H9 (cell line): ENCODE measurements around the gene CA5A. TPM values are rescaled to one million over a fixed set of nuclear protein-coding genes. Genes with fewer than 3 reads are reported as not detected.
"Not testable (repeated sequence)": the region's sequence is repeated elsewhere in the genome, so short reads cannot be mapped to it uniquely, and the experiment has no call there.

Source experiments
- DNase-seq: peaks from one replicate; pipeline ENCODE4 v3.0.0-alpha.2; 2017
- H2AFZ ChIP-seq: one replicate; pipeline ENCODE4 v1.6.1; 2013; ENCODE audit warnings: mild to moderate bottlenecking, low read length, control low read depth, moderate library complexity
- H2AK5ac ChIP-seq: 2 replicates; pipeline ENCODE4 v1.6.1; 2013; ENCODE audit warnings: low read length, control low read depth, mixed read lengths; ENCODE audit not compliant: insufficient read length
- H2BK120ac ChIP-seq: one replicate; pipeline ENCODE4 v1.6.1; 2013; ENCODE audit warnings: low read depth, mild to moderate bottlenecking, low read length, control low read depth, inconsistent platforms; ENCODE audit not compliant: poor library complexity, severe bottlenecking
- H2BK12ac ChIP-seq: 2 replicates; pipeline ENCODE4 v1.6.1; 2013; ENCODE audit warnings: low read length, control low read depth, mixed read lengths, low read depth; ENCODE audit not compliant: insufficient read length
- H2BK15ac ChIP-seq: 2 replicates; pipeline ENCODE4 v1.6.1; 2013; ENCODE audit warnings: low read depth, low read length, control low read depth
- H2BK20ac ChIP-seq: one replicate; pipeline ENCODE4 v1.6.1; 2013; ENCODE audit warnings: low read depth, mild to moderate bottlenecking, low read length, control low read depth, inconsistent platforms; ENCODE audit not compliant: poor library complexity, severe bottlenecking
- H2BK5ac ChIP-seq: 2 replicates; pipeline ENCODE4 v1.6.1; 2013; ENCODE audit warnings: low read length, control low read depth, mixed read lengths; ENCODE audit not compliant: insufficient read length
- H3K14ac ChIP-seq: 2 replicates; pipeline ENCODE4 v1.6.1; 2013; ENCODE audit warnings: low read length, control low read depth; ENCODE audit not compliant: insufficient read depth
- H3K18ac ChIP-seq: 2 replicates; pipeline ENCODE4 v1.6.1; 2013; ENCODE audit warnings: low read depth, mild to moderate bottlenecking, mixed read lengths, low read length, control low read depth; ENCODE audit not compliant: insufficient read length
- H3K23ac ChIP-seq: 2 replicates; pipeline ENCODE4 v1.6.1; 2013; ENCODE audit warnings: low read length, control low read depth, mixed read lengths, low read depth; ENCODE audit not compliant: insufficient read length
- H3K23me2 ChIP-seq: 2 replicates; pipeline ENCODE4 v1.6.1; 2013; ENCODE audit warnings: low read depth, mild to moderate bottlenecking, mixed read lengths, low read length, control low read depth; ENCODE audit not compliant: insufficient read length, poor library complexity, severe bottlenecking
- H3K27ac ChIP-seq: 2 replicates; pipeline ENCODE4 v1.5.1; 2013; ENCODE audit warnings: low read length, control low read depth, mixed read lengths, low read depth; ENCODE audit not compliant: insufficient read length
- H3K27me3 ChIP-seq: 2 replicates; pipeline ENCODE4 v1.6.1; 2013; ENCODE audit warnings: low read length, control low read depth, inconsistent platforms; ENCODE audit not compliant: insufficient read depth
- H3K4ac ChIP-seq: 2 replicates; pipeline ENCODE4 v1.6.1; 2013; ENCODE audit warnings: low read depth, mild to moderate bottlenecking, control low read depth, inconsistent platforms, low read length, moderate library complexity
- H3K4me1 ChIP-seq: 2 replicates; pipeline ENCODE4 v1.6.1; 2013; ENCODE audit warnings: low read length, control low read depth, inconsistent platforms; ENCODE audit not compliant: insufficient read depth
- H3K4me2 ChIP-seq: 2 replicates; pipeline ENCODE4 v1.6.1; 2013; ENCODE audit warnings: low read length, control low read depth, mixed read lengths; ENCODE audit not compliant: insufficient read length, insufficient read depth
- H3K56ac ChIP-seq: 2 replicates; pipeline ENCODE4 v1.6.1; 2013; ENCODE audit warnings: low read depth, mild to moderate bottlenecking, mixed read lengths, low read length, control low read depth; ENCODE audit not compliant: insufficient read length
- H3K79me1 ChIP-seq: 2 replicates; pipeline ENCODE4 v1.6.1; 2013; ENCODE audit warnings: low read depth, mild to moderate bottlenecking, moderate library complexity, low read length, control low read depth, inconsistent platforms; ENCODE audit not compliant: insufficient read depth, poor library complexity, severe bottlenecking
- H3K79me2 ChIP-seq: 2 replicates; pipeline ENCODE4 v1.6.1; 2013; ENCODE audit warnings: low read length, control low read depth, inconsistent platforms; ENCODE audit not compliant: insufficient read depth
- H3K9ac ChIP-seq: 2 replicates; pipeline ENCODE4 v1.6.1; 2013; ENCODE audit warnings: low read length, control low read depth, mixed read lengths; ENCODE audit not compliant: insufficient read length; ENCODE audit errors: extremely low read depth
- H3K9me3 ChIP-seq: one replicate; pipeline ENCODE4 v1.6.1; 2013; ENCODE audit warnings: low read depth, low read length, inconsistent platforms; ENCODE audit not compliant: control insufficient read depth
- H3T11ph ChIP-seq: one replicate; pipeline ENCODE4 v1.6.1; 2013; ENCODE audit warnings: mild to moderate bottlenecking, low read length, control low read depth, inconsistent platforms
- H4K20me1 ChIP-seq: one replicate; pipeline ENCODE4 v1.6.1; 2013; ENCODE audit not compliant: control insufficient read depth, insufficient read length, insufficient read depth
- H4K5ac ChIP-seq: 2 replicates; pipeline ENCODE4 v1.6.1; 2013; ENCODE audit warnings: low read depth, mild to moderate bottlenecking, mixed read lengths, low read length, control low read depth; ENCODE audit not compliant: insufficient read length
- H4K8ac ChIP-seq: replicated peaks from 2 replicates; pipeline ENCODE4 v1.6.1; 2013; ENCODE audit warnings: low read length, control low read depth, mixed read lengths, low read depth; ENCODE audit not compliant: insufficient read length
- H4K91ac ChIP-seq: 2 replicates; pipeline ENCODE4 v1.6.1; 2013; ENCODE audit warnings: low read depth, mild to moderate bottlenecking, moderate library complexity, mixed read lengths, low read length, control low read depth; ENCODE audit not compliant: insufficient read length
- H3K27ac Mint-ChIP-seq, 3 experiments: 2 replicates in 2 of 3; 3 replicates in 1 of 3; pipeline ENCODE4 v1.8.0; 2020 to 2021; ENCODE audit warnings: mixed read lengths in 3 of 3, mild to moderate bottlenecking in 1 of 3, moderate library complexity in 1 of 3
- H3K27me3 Mint-ChIP-seq: 2 replicates; pipeline ENCODE4 v1.8.0; 2021; ENCODE audit warnings: low read depth, mild to moderate bottlenecking, moderate library complexity, mixed read lengths
- H3K36me3 Mint-ChIP-seq, 3 experiments: 2 replicates in 2 of 3; 3 replicates in 1 of 3; pipeline ENCODE4 v1.8.0; 2020 to 2021; ENCODE audit warnings: low read depth in 3 of 3, mixed read lengths in 3 of 3; ENCODE audit not compliant: insufficient read depth in 1 of 3
- H3K4me1 Mint-ChIP-seq, 2 experiments: 2 replicates each; pipeline ENCODE4 v1.8.0; 2020; ENCODE audit warnings: mixed read lengths in 2 of 2
- H3K4me3 Mint-ChIP-seq, 2 experiments: 2 replicates in 1 of 2; 3 replicates in 1 of 2; pipeline ENCODE4 v1.8.0; 2020 to 2021; ENCODE audit warnings: mild to moderate bottlenecking in 2 of 2, mixed read lengths in 2 of 2, moderate library complexity in 1 of 2
- H3K9me3 Mint-ChIP-seq, 2 experiments: 2 replicates in 1 of 2; 3 replicates in 1 of 2; pipeline ENCODE4 v1.8.0; 2020; ENCODE audit warnings: mild to moderate bottlenecking in 2 of 2, mixed read lengths in 2 of 2, moderate library complexity in 1 of 2
- WGBS: extraction: QIAGEN DNeasy Blood & Tissue Kit; methylation state at CpG from one replicate; pipeline ENCODE4 v1.1.7; 2013; ENCODE audit warnings: missing lambda C conversion rate, low lambda C conversion rate, mixed read lengths; ENCODE audit not compliant: insufficient read length; ENCODE audit errors: extremely low coverage; 5-methylcytosine and 5-hydroxymethylcytosine counted together
- total RNA-seq: library from RNA; stranded (reverse); gene quantifications from 2 replicates; pipeline ENCODE4 v1.2.1, GENCODE V29; 2021

CA5A gene
- total RNA-seq, 1 experiment from 2014 or later, result not detected

- H3K27ac ChIP-seq, H2BK120ac ChIP-seq, H3K27me3 ChIP-seq, H4K91ac ChIP-seq, H3K23me2 ChIP-seq, H3K23ac ChIP-seq, H3K14ac ChIP-seq, H2AFZ ChIP-seq, H3K9me3 Mint-ChIP-seq, H2AK5ac ChIP-seq, H4K20me1 ChIP-seq, H3K4ac ChIP-seq, H3K79me2 ChIP-seq, H3K18ac ChIP-seq, DNase-seq, H3K79me1 ChIP-seq, H4K8ac ChIP-seq, H2BK20ac ChIP-seq, H4K5ac ChIP-seq, H2BK15ac ChIP-seq, H3T11ph ChIP-seq, H3K56ac ChIP-seq, H2BK12ac ChIP-seq, H3K9me3 ChIP-seq, H2BK5ac ChIP-seq: not testable (repeated sequence)
- Mint-ChIP-seq H3K27me3 (peaks cover 50% of the 10 kb centered on the region), H3K4me1 (peaks cover 55 to 70% of the 10 kb centered on the region in 2 experiments), H3K27ac (peak overlapping the region in 2 of 3 experiments; percentile 12 to 44; a peak in 2 of 7 replicates), H3K4me3 (peak overlapping the region; percentile 87 to 97), H3K36me3 (peaks cover 36 to 39% (median 37%) of the 10 kb centered on the region in 3 experiments)
- Histone ChIP-seq H3K9ac (peak overlapping the region; percentile 15), H3K4me2 (peak overlapping the region; percentile 90), H3K4me1 (peaks cover 10% of the 10 kb centered on the region; the same call in 1 of the 2 replicates)
- no CpG with 5 or more reads among the region's 37 CpGs for WGBS
Observed at GRCh38 chr16:87868254-87869029, 67.9 kb downstream of the CA5A start.

- H3K27me3 Mint-ChIP-seq, result peaks cover 61% of the 10 kb centered on the region
- peaks cover 42 to 50% (median 42%) of the 10 kb centered on the region in 3 experiments for H3K36me3 Mint-ChIP-seq
- H3K27ac Mint-ChIP-seq, H3K79me1 ChIP-seq, H3K4me2 ChIP-seq, H2BK5ac ChIP-seq, H3K14ac ChIP-seq, H3K56ac ChIP-seq, H4K5ac ChIP-seq, H4K8ac ChIP-seq, H4K91ac ChIP-seq, H3K23me2 ChIP-seq, DNase-seq, H3K9me3 ChIP-seq, H3K9ac ChIP-seq, H3K9me3 Mint-ChIP-seq, H2BK12ac ChIP-seq, H2AFZ ChIP-seq, H3K18ac ChIP-seq, H2BK15ac ChIP-seq, H3K27ac ChIP-seq, H3K4ac ChIP-seq, H2AK5ac ChIP-seq, H3T11ph ChIP-seq, H3K4me1 ChIP-seq, H4K20me1 ChIP-seq, H2BK120ac ChIP-seq, H3K23ac ChIP-seq, H2BK20ac ChIP-seq: not testable (repeated sequence)
- Histone ChIP-seq H3K79me2 (peaks cover 11% of the 10 kb centered on the region; the same call in 1 of the 2 replicates), H3K27me3 (peaks cover 11% of the 10 kb centered on the region; the same call in 1 of the 2 replicates)
- H3K4me3 Mint-ChIP-seq, result peak overlapping the region; percentile 87 to 97; a peak in 4 of 5 replicates
- no CpG with 5 or more reads among the region's 16 CpGs for WGBS
- H3K4me1 Mint-ChIP-seq, result peaks cover 45 to 50% of the 10 kb centered on the region in 2 experiments
Observed at GRCh38 chr16:87865902-87866555, 70.3 kb downstream of the CA5A start.
